ENCODE measurements around the gene BRSK2.

- TF ChIP-seq CTCF (IDR thresholded peaks at IDR 0.05) (peak in 3 of 7 experiments; percentile 7 to 40 (median 35)), POLR2A (IDR thresholded peaks at IDR 0.05) (no peak)
Measured at GRCh38 chr11:1389103-1389931, 417 bp upstream of the BRSK2 start.
